GM23338 (cell line): ENCODE data around the gene TMEM187. TPM values are rescaled to one million over a fixed set of nuclear protein-coding genes. Genes with fewer than 3 reads are reported as not detected.

Experiments used
- ATAC-seq: fragments of 200-7000 bp; cut with Tn5 transposase; 3 replicates; pipeline ENCODE4 v1.9.1; 2020
- DNase-seq: peaks from one replicate; pipeline ENCODE4 v3.0.0-alpha.2; 2015; ENCODE audit warnings: low spot score
- H2AFZ ChIP-seq: fragments of 200-600 bp; sonication (generic); 2 replicates; pipeline ENCODE4 v1.8.0; 2016; ENCODE audit warnings: antibody characterized with exemption, mild to moderate bottlenecking, moderate library complexity
- H3F3A ChIP-seq: fragments of 200-600 bp; sonication (generic); replicated peaks from 2 replicates; pipeline ENCODE4 v1.8.0; 2017; ENCODE audit warnings: antibody characterized with exemption, mixed run types, low read depth
- H3K27ac ChIP-seq: fragments of 200-600 bp; sonication (generic); 2 replicates; pipeline ENCODE4 v1.6.1; 2016; ENCODE audit warnings: low read depth
- H3K27me3 ChIP-seq: fragments of 200-600 bp; sonication (generic); 2 replicates; pipeline ENCODE4 v1.8.0; 2016; ENCODE audit warnings: mild to moderate bottlenecking, mixed run types, moderate library complexity; ENCODE audit not compliant: insufficient read depth
- H3K36me3 ChIP-seq: fragments of 200-600 bp; sonication (generic); 2 replicates; pipeline ENCODE4 v1.8.0; 2016; ENCODE audit warnings: mild to moderate bottlenecking; ENCODE audit not compliant: insufficient read depth
- H3K4me1 ChIP-seq: fragments of 200-600 bp; sonication (generic); 2 replicates; pipeline ENCODE4 v1.8.0; 2016; ENCODE audit warnings: mild to moderate bottlenecking, moderate library complexity; ENCODE audit not compliant: insufficient read depth
- H3K4me2 ChIP-seq: fragments of 200-600 bp; sonication (generic); 2 replicates; pipeline ENCODE4 v1.7.1; 2017; ENCODE audit warnings: mixed run types
- H3K4me3 ChIP-seq: fragments of 200-600 bp; sonication (generic); 2 replicates; pipeline ENCODE4 v1.6.1; 2016; ENCODE audit warnings: mixed run types
- H3K79me2 ChIP-seq: fragments of 200-600 bp; sonication (generic); replicated peaks from 2 replicates; pipeline ENCODE4 v1.8.0; 2017; ENCODE audit warnings: mild to moderate bottlenecking; ENCODE audit not compliant: insufficient read depth
- H3K9me2 ChIP-seq: fragments of 200-600 bp; sonication (generic); 2 replicates; pipeline ENCODE4 v1.8.0; 2017; ENCODE audit not compliant: insufficient read depth
- H4K20me1 ChIP-seq: fragments of 200-600 bp; sonication (generic); replicated peaks from 2 replicates; pipeline ENCODE4 v1.8.0; 2017; ENCODE audit warnings: mild to moderate bottlenecking; ENCODE audit not compliant: insufficient read depth
- H3K27ac Mint-ChIP-seq: 2 replicates; pipeline ENCODE4 v1.8.0; 2020; ENCODE audit warnings: inconsistent platforms, mild to moderate bottlenecking, moderate library complexity, mixed read lengths
- H3K27me3 Mint-ChIP-seq: 3 replicates; pipeline ENCODE4 v1.8.0; 2022; ENCODE audit warnings: low read depth, mild to moderate bottlenecking, moderate library complexity, mixed read lengths, inconsistent platforms; ENCODE audit not compliant: insufficient read depth, poor library complexity
- H3K36me3 Mint-ChIP-seq: 3 replicates; pipeline ENCODE4 v1.8.0; 2021; ENCODE audit warnings: low read depth, mild to moderate bottlenecking, inconsistent platforms, moderate library complexity, mixed read lengths
- H3K4me1 Mint-ChIP-seq: 3 replicates; pipeline ENCODE4 v1.8.0; 2020; ENCODE audit warnings: mild to moderate bottlenecking, inconsistent platforms, mixed read lengths
- H3K4me3 Mint-ChIP-seq: 3 replicates; pipeline ENCODE4 v1.8.0; 2021; ENCODE audit warnings: moderate library complexity, mild to moderate bottlenecking, inconsistent platforms, mixed read lengths
- H3K9me3 Mint-ChIP-seq: 3 replicates; pipeline ENCODE4 v1.8.0; 2020; ENCODE audit warnings: moderate library complexity, mild to moderate bottlenecking, inconsistent platforms, mixed read lengths
- EZH2 ChIP-seq: fragments of 200-600 bp; sonication (generic); IDR thresholded peaks from one replicate; pipeline ENCODE4 v1.8.0; 2017; ENCODE audit warnings: antibody characterized with exemption, mild to moderate bottlenecking, low read depth; ENCODE audit not compliant: unreplicated experiment
- EZH2phosphoT487 ChIP-seq: fragments of 200-600 bp; sonication (generic); IDR thresholded peaks from one replicate; pipeline ENCODE4 v1.8.1; 2018; ENCODE audit warnings: antibody characterized with exemption; ENCODE audit not compliant: unreplicated experiment
- NANOG ChIP-seq: IDR thresholded peaks from 2 replicates; pipeline ENCODE4 v1.6.1; 2016; ENCODE audit warnings: antibody characterized with exemption, borderline replicate concordance
- POLR2AphosphoS5 ChIP-seq: IDR thresholded peaks from 2 replicates; pipeline ENCODE4 v1.6.1; 2016; ENCODE audit warnings: antibody characterized with exemption, low read depth
- REST ChIP-seq: IDR thresholded peaks from one replicate; pipeline ENCODE4 v1.6.1; 2018; ENCODE audit warnings: antibody characterized with exemption; ENCODE audit not compliant: unreplicated experiment
- STAT1 ChIP-seq: IDR thresholded peaks from one replicate; pipeline ENCODE4 v1.6.1; 2016; ENCODE audit warnings: antibody characterized with exemption; ENCODE audit not compliant: unreplicated experiment
- ZNF114 ChIP-seq: fragments of 250-450 bp; sonication (Bioruptor Pico); IDR thresholded peaks from 2 replicates; pipeline ENCODE4 v1.5.0; 2020; ENCODE audit warnings: mild to moderate bottlenecking, moderate library complexity
- ZNF462 ChIP-seq: fragments of 250-450 bp; sonication (Bioruptor Pico); IDR thresholded peaks from 2 replicates; pipeline ENCODE4 v1.5.0; 2020; ENCODE audit warnings: mild to moderate bottlenecking, moderate library complexity
- polyA plus RNA-seq: library from polyadenylated mRNA; unstranded; fragments of >200 nt; fragmentation: Nextera tagmentation; extraction: Ambion mirVana; gene quantifications from 2 replicates; pipeline ENCODE4 v1.2.1, GENCODE V29; 2016
- total RNA-seq: library from RNA; depleted of rRNA; stranded (reverse); fragments of >200 nt; shearing (Covaris generic); gene quantifications from 2 replicates; pipeline ENCODE4 v1.2.3, GENCODE V29; 2014
- TF ChIP-seq, protein P1 (sequence below), 2 experiments: fragments of 200-600 bp in 1 of 2; sonication (generic) in 1 of 2; conservative IDR thresholded peaks; 2 replicates each; pipeline versions ENCODE4 v1.5.1 to v1.6.1; 2016 to 2017; ENCODE audit warnings: antibody characterized with exemption in 2 of 2, low read depth in 2 of 2, mild to moderate bottlenecking in 2 of 2, moderate library complexity in 1 of 2
- TF ChIP-seq, protein P2 (sequence below): IDR thresholded peaks from 2 replicates; pipeline ENCODE4 v1.6.1; 2016; ENCODE audit warnings: antibody characterized with exemption

Gene TMEM187
- total and polyA plus RNA-seq, 2 experiments from 2014 or later = 2.5 to 4.4 TPM

DNA sequence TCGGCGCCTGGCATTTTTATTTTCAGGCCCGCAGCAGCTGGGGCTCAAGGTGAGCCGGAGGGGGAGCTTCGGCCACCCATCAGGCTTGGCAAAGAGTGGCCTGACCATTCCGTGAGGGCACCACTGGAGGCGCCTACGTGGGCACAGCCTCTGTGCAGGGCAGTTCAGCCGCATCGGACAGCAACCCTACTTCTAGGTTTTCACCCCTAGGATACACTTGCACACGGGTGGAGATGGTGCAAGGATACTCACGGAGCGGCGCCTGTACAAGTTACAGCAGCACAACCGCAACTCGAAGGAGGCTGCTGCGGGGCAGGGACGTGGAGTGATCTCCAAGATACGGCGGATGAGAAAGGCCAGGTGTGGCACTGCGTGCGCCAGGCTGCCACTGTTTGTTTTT lies 11.8 kb upstream of the TMEM187 start:
- H3K4me1 Mint-ChIP-seq = no peaks in the 10 kb centered on the region
- H3K27ac ChIP-seq = no peak overlapping the region
- H3K27ac Mint-ChIP-seq = no peak overlapping the region
- H2AFZ ChIP-seq = no peak overlapping the region
- no peak overlapping the region for H3K4me3 ChIP-seq
- no peaks in the 10 kb centered on the region for H3K9me2 ChIP-seq
- TF ChIP-seq NANOG (no peak), ZNF114 (CRISPR knock-in tag) (no peak), STAT1 (no peak), REST (no peak), POLR2AphosphoS5 (no peak)
- TF ChIP-seq, protein P1, sequence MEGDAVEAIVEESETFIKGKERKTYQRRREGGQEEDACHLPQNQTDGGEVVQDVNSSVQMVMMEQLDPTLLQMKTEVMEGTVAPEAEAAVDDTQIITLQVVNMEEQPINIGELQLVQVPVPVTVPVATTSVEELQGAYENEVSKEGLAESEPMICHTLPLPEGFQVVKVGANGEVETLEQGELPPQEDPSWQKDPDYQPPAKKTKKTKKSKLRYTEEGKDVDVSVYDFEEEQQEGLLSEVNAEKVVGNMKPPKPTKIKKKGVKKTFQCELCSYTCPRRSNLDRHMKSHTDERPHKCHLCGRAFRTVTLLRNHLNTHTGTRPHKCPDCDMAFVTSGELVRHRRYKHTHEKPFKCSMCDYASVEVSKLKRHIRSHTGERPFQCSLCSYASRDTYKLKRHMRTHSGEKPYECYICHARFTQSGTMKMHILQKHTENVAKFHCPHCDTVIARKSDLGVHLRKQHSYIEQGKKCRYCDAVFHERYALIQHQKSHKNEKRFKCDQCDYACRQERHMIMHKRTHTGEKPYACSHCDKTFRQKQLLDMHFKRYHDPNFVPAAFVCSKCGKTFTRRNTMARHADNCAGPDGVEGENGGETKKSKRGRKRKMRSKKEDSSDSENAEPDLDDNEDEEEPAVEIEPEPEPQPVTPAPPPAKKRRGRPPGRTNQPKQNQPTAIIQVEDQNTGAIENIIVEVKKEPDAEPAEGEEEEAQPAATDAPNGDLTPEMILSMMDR (conservative IDR thresholded peaks at IDR 0.05; ENCODE audit: low read depth in 2 of 2) = no peak
- no peaks in the 10 kb centered on the region for H3K36me3 ChIP-seq
- ATAC-seq (no peak), DNase-seq (no peak)
- no peak overlapping the region for H3K4me2 ChIP-seq
- no peaks in the 10 kb centered on the region for H3F3A ChIP-seq
- no peaks in the 10 kb centered on the region for H3K27me3 ChIP-seq
- peaks cover 30% of the 10 kb centered on the region for H3K79me2 ChIP-seq
- no peaks in the 10 kb centered on the region for H4K20me1 ChIP-seq
- H3K4me1 ChIP-seq = no peaks in the 10 kb centered on the region
- peaks cover 10% of the 10 kb centered on the region for H3K27me3 Mint-ChIP-seq
- H3K4me3 Mint-ChIP-seq = no peak overlapping the region
- no peaks in the 10 kb centered on the region for H3K9me3 Mint-ChIP-seq
- peaks cover 77% of the 10 kb centered on the region for H3K36me3 Mint-ChIP-seq

DNA sequence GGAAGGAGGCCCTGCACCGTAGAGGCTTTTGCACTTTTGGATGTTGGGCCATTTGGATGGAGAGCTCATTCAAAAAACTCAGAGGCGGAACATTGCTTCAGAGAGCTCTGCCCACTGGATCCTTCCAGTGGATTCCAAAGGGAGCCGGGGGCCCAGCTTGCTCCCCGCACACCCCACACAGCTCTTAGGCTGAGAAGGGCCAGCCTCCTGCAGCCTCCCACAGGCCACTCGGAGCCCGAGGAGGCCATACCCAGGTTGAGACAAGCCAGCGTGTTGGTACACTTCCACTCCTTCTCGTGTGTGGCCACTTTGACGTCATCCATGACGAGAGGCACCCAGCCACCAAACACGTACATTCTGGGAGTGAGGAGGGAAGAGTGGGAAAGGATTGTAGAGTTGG lies 11.3 kb upstream of the TMEM187 start:
- Histone ChIP-seq H3K27ac (no peak overlapping the region), H3K36me3 (no peaks in the 10 kb centered on the region), H2AFZ (no peak overlapping the region), H3K79me2 (peaks cover 35% of the 10 kb centered on the region), H4K20me1 (no peaks in the 10 kb centered on the region), H3K9me2 (no peaks in the 10 kb centered on the region), H3K4me2 (no peak overlapping the region), H3K4me3 (no peak overlapping the region), H3F3A (no peaks in the 10 kb centered on the region), H3K4me1 (no peaks in the 10 kb centered on the region), H3K27me3 (no peaks in the 10 kb centered on the region)
- Mint-ChIP-seq H3K4me1 (peaks cover 2% of the 10 kb centered on the region; the same call in 2 of the 3 replicates), H3K36me3 (peaks cover 73% of the 10 kb centered on the region), H3K27me3 (peaks cover 12% of the 10 kb centered on the region), H3K4me3 (no peak overlapping the region), H3K9me3 (no peaks in the 10 kb centered on the region; the same call in 2 of the 3 replicates), H3K27ac (no peak overlapping the region)
- no peak for ATAC-seq
- no peak for DNase-seq
- TF ChIP-seq EZH2phosphoT487 (no peak), ZNF462 (CRISPR knock-in tag) (no peak), EZH2 (no peak)
- TF ChIP-seq, protein P2, sequence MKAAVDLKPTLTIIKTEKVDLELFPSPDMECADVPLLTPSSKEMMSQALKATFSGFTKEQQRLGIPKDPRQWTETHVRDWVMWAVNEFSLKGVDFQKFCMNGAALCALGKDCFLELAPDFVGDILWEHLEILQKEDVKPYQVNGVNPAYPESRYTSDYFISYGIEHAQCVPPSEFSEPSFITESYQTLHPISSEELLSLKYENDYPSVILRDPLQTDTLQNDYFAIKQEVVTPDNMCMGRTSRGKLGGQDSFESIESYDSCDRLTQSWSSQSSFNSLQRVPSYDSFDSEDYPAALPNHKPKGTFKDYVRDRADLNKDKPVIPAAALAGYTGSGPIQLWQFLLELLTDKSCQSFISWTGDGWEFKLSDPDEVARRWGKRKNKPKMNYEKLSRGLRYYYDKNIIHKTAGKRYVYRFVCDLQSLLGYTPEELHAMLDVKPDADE = no peak
